Measurements from ENCODE around the gene ARF6.

The ARF6 gene

DNA sequence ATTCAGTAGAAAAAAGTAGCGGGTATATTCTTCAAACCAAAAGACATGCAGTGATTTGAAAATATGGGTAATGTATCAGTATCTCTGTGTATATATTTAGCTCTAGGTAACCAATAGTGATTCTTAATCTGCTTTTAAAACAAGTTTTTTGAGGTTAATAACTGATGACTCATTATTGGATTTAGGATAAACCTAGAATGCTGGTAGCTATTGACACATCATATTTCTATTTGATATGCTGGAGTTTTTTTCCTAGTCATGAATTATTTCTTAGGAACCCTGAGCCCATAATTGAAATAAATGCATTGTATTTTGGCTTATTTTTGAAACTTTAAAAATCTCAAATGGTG, 15.5 kb downstream of the ARF6 start:
- H3K27ac ChIP-seq = peak overlapping the region; percentile 98
- ChIA-PET POLR2A (ENCODE audit: low non-redundant PET) (interaction anchor here (0.7 kb wide), 1 partner anchor 42 kb away, joined by 5 read pairs; no protein-coding TSS in a partner anchor), CTCF (interaction anchor here (0.7 kb wide), 1 partner anchor 914 kb away, joined by 3 read pairs; no protein-coding TSS in a partner anchor)
- peak; percentile 67 for DNase-seq (ENCODE audit: low spot score)
- TF ChIP-seq, protein P1, sequence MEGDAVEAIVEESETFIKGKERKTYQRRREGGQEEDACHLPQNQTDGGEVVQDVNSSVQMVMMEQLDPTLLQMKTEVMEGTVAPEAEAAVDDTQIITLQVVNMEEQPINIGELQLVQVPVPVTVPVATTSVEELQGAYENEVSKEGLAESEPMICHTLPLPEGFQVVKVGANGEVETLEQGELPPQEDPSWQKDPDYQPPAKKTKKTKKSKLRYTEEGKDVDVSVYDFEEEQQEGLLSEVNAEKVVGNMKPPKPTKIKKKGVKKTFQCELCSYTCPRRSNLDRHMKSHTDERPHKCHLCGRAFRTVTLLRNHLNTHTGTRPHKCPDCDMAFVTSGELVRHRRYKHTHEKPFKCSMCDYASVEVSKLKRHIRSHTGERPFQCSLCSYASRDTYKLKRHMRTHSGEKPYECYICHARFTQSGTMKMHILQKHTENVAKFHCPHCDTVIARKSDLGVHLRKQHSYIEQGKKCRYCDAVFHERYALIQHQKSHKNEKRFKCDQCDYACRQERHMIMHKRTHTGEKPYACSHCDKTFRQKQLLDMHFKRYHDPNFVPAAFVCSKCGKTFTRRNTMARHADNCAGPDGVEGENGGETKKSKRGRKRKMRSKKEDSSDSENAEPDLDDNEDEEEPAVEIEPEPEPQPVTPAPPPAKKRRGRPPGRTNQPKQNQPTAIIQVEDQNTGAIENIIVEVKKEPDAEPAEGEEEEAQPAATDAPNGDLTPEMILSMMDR (conservative IDR thresholded peaks at IDR 0.05; ENCODE audit: low read depth) = no peak

DNA sequence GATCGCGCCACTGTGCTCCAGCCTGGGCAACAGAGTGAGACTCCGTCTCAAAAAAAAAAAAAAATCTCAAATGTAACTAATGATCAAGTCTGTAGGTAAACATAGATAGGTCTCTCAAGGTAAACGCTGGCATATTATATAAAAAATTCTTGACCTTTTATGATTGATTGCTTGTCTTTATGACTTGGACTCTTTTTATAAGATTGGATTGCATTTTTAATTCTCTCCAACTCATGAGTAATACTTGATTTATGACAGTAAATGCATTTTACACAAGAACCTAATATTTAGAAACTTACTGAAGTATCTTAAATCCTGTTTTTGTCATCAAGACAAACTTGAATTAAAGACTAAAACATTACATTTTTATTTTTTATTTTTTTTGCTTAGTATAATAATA, 16.1 kb downstream of the ARF6 start:
- POLR2A ChIA-PET (ENCODE audit: low non-redundant PET) = interaction anchor here (0.7 kb wide), 1 partner anchor 42 kb away, joined by 5 read pairs; no protein-coding TSS in a partner anchor
- CTCF ChIA-PET = no interaction called here

DNA sequence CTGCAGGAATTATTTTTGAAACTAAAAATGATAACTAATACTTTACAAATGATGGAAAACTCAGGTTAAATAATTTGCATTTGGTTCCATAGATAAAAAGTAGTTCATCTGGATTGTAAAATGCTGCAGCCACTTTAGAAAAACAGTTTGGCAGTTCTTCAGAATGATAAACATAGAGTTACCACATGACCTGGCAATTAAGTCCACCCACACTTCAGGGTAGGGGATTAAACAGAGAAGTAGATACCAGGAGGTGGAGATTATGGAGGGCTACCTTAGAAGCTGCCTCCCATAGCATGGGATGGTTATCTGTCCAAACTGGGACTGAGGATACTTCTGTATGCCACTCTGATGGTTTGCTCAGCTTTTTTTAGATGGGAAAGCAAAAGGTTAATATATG, 22.2 kb downstream of the ARF6 start:
- TF ChIP-seq, protein P1 (conservative IDR thresholded peaks at IDR 0.05; ENCODE audit: low read depth) = no peak
- ChIA-PET POLR2A (ENCODE audit: low non-redundant PET) (no interaction called here), CTCF (no interaction called here)
- H3K27ac ChIP-seq = no peak overlapping the region
- no peak for DNase-seq (ENCODE audit: low spot score)

More for the DNA sequence above, 16.1 kb downstream of the ARF6 start:
- TF ChIP-seq, protein P1 (conservative IDR thresholded peaks at IDR 0.05; ENCODE audit: low read depth) = no peak
- no peak for DNase-seq (ENCODE audit: low spot score)
- peak overlapping the region; percentile 98 for H3K27ac ChIP-seq

DNA sequence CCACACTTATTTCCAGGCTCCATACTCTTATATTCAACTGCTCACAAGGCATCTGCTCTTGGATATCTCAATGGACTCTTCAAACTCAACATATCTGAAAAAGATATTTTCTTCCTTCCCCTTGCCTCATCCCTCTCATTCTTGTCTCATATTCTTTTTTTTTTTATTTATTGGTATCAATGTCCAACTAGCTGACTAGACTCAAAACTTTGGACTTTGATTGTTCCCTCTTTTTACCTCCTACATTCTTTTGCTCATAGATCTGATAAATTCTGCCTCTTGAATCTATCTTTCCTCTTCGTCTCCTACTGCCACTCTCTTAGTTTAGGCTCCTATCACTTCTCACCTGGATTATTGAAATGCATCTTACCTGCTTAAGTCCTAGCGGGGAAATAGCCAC, 25.8 kb downstream of the ARF6 start:
- no peak for DNase-seq (ENCODE audit: low spot score)
- POLR2A ChIA-PET (ENCODE audit: low non-redundant PET) = no interaction called here
- TF ChIP-seq, protein P1 (conservative IDR thresholded peaks at IDR 0.05; ENCODE audit: low read depth) = no peak
- CTCF ChIA-PET = no interaction called here
- no peak overlapping the region for H3K27ac ChIP-seq

DNA sequence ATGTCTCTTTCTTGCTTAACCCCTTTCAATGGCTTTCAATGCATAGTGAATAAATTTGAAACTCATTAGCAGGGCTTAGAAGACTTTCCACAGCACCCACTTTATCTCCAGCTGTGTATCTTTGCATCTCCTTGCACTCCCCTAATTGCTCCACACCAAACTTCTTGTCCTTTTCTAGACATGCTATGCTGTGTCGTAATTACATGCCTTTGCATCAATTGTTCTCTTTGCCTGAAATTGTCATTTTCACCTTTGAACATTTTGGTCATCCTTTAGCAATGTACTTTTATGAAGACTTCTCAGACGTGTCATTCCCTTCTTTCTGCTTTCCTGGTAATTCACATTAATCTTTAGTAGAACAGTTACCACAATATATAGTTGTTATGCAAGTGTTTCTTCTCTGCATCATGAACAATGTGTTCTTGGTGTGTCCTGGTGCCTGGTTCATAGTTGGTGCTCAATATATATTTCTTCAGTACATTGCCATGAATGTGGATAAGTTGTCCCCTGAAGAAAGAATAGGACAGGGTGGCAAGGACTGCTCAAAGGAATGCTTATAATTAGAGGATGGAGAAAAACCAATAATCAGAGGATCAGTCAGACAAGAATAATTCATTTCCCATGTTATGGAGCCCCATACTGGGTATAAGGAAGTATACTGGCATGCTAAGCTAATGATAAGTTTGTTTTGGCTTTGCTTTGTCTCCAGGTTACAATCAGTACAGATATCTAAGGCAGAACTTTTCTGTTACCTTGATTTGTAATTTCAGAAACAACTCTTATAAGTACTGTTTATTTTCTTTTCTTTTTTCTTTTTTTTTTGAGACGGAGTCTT, 27.2 kb downstream of the ARF6 start:
- POLR2A ChIA-PET (ENCODE audit: low non-redundant PET) = no interaction called here
- no peak overlapping the region for H3K27ac ChIP-seq

DNA sequence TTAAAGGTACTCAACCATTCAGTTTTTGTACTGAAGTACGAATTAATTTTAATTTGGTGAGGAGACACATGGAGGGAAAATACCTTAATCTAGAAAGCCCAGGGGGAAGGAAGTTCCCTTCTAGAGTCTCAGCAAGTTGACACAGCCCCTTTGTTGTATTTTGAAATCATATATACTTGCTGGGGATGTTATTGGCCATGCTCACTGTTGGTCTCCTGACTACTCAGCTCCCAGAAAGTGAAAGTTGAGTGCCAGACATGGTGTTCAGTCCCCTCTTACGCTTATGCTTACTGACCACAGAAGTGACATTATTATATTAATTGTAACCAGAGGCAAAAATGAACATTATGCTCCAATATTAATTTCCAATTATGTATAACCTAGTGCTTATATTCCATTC, 28.1 kb downstream of the ARF6 start:
- CTCF ChIA-PET = interaction anchor here (0.7 kb wide), 1 partner anchor 29 kb away, joined by 6 read pairs; no protein-coding TSS in a partner anchor
- H3K27ac ChIP-seq = no peak overlapping the region
- no peak for DNase-seq (ENCODE audit: low spot score)
- TF ChIP-seq, protein P1 (conservative IDR thresholded peaks at IDR 0.05; ENCODE audit: low read depth) = no peak
- POLR2A ChIA-PET (ENCODE audit: low non-redundant PET) = no interaction called here

More for the DNA sequence above, 27.2 kb downstream of the ARF6 start:
- DNase-seq (ENCODE audit: low spot score) = no peak
- CTCF ChIA-PET = interaction anchor here (0.8 kb wide), 1 partner anchor 12 kb away, joined by 8 read pairs; no protein-coding TSS in a partner anchor
- TF ChIP-seq, protein P1 (conservative IDR thresholded peaks at IDR 0.05; ENCODE audit: low read depth) = no peak

Measured in RWPE1 (cell line).